DMS53 treated with DMSO at 0.1 percent for 48 hours (cell line): ENCODE data around the gene RGS9BP.
"Not testable (repeated sequence)": the region's sequence is repeated elsewhere in the genome, so short reads cannot be mapped to it uniquely, and the experiment has no call there.

ENCODE experiments used
- DNase-seq: peaks from one replicate; lab custom pipeline; 2025; ENCODE audit not compliant: unreplicated experiment; lab: John Stamatoyannopoulos, UW

The RGS9BP gene

DNA sequence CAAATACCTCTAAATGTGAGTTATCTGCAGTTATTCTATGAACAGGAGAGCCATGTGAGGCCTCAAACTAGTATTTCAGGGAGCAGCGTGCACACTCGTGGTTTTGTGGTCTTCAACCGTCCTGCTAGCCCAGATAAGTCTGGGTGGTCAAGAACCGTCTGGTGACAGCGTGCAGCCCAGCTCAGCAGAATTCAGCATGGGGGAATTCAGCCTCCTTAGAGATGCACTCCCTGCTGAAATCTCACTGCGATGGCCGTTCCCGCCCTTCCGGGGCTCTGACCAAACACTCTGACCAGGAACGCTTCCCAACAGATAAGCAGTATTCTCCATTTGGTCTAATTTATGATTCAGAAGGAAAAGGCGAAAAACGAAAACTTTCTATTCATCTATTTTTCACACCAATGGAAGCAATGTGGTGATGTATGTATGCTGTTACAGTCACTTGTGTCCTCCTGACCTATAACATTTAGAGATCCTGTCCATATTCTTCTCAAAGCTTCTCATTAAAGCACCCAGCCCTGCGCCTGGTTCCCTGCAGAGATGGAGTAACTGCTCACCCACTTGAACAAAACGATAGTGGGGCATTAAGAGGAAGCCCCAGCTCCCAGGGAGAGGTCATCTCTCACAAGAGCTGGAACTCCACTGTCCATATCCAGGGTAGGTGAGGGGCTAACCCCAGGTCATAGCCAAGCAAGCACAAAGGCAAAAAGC, 3.6 kb upstream of the RGS9BP start:
- no peak for DNase-seq

DNA sequence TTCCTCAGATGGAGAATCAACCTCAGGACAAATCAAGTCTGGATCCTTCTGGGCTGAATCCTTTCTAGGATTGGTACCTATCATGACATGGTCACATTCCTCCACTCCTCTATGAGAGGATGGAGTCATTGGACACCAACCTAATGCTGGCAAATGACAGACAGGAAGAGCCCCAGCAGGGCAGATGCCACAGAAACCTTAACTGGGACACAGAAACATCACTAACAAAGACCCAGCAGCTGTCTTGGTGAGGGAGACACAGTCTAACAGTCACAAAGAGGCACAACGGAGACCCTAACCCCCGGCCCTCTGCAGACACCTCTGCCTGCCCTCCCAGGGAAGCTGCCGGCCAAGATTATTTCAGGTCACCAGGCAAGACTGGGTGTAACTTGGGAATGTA, 2.8 kb upstream of the RGS9BP start:
- no peak for DNase-seq

DNA sequence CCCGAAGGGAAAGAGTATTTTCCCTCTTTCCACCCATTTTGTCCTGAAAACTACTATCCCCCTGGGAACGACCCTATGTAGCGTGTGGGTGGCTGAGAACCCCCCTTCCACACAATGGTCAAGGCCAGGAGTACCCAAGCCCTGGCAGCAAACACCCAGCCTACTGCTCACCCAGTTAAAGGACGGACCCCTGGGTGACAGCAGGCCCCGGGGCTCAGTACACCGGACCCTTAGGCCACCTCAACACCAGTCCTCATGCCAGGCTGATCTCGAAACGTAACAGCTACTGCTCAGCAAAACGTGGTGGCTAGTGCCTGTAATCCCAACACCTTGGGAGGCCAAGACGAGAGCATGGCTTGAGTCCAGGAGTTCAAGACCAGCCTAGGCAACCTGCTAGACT, 2.1 kb upstream of the RGS9BP start:
- no peak for DNase-seq

DNA sequence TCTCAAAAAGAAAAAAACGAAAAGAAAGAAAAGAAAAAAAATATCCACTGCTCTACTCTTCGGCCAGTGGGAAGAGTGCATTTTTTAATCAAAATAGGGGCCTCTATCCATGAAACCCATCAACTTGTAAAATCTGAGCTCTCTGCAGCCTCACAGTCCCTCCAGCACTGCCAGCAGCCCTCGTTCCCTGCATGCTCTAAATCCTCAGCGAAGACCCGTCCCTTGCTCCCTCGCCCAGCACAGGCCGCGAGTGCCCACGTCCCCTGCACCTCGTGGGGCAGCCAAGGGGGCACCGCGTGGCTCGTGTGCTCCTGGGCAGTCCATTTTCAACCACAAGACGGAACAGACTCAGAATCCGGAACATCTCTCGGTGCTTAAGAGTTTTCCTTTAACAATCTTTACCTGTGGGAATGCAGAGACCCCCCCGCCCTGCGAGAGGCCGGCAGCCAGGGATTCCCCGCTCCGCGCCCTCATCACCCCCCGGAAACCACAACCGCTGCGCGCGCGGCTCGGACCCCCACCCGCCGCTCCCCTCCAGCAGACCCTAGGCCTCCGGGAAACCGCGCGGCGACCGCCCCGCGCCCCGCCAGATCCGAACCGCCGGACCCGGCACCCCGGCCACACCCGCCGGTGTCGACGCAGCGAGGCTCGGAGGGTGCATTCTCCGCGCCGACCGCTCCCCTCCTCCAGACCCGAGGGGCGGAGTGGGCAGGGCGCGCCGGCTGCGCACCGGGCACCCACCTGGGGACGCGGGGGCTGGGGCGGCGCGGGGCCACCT, 1.3 kb upstream of the RGS9BP start:
- no peak for DNase-seq

DNA sequence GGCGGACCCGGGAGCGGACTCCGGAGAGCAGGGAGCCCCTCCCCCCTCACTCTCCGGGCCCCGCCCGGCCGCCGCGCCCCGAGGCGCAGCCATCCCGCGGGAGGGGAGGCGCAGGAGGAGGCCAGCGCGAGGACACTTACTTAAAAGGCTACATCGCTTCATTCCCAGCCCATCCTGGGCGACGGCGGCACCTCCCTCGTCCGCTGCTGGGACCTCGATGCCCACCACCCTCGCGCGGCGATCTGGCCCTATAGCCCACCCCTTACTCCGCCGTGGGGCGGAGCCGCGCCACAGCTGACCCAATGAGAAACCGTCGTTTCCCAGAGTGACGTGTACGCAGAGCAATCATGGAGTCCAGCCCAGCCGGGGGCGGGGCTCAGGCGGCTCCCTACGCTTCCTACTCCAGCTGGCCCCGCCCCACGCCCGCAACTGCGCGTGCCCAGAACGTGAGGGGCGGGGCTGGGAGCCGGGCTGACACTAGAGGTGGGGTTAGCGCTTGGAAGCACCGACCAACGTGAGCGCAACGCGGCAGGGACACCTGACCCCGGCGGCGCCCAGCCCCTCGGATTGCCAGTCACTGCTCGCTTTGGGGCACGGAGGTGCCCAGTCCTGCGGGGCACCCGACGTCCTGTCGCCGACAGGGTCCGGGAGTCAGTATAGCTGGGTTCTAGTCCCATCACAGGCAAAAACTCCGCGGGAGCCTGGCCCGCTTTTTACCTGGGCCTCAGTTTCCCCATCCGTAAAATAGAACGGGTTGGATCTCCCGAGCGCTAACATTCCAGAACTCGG, 523 bp upstream of the RGS9BP start, which contains the start of gene ANKRD27:
TSS of gene ANKRD27 (minus strand) at position 250 of the 789 bp plus-strand sequence. CDS start 16,165 bp downstream, outside the sequence.
- peak; percentile 90 for DNase-seq

DNA sequence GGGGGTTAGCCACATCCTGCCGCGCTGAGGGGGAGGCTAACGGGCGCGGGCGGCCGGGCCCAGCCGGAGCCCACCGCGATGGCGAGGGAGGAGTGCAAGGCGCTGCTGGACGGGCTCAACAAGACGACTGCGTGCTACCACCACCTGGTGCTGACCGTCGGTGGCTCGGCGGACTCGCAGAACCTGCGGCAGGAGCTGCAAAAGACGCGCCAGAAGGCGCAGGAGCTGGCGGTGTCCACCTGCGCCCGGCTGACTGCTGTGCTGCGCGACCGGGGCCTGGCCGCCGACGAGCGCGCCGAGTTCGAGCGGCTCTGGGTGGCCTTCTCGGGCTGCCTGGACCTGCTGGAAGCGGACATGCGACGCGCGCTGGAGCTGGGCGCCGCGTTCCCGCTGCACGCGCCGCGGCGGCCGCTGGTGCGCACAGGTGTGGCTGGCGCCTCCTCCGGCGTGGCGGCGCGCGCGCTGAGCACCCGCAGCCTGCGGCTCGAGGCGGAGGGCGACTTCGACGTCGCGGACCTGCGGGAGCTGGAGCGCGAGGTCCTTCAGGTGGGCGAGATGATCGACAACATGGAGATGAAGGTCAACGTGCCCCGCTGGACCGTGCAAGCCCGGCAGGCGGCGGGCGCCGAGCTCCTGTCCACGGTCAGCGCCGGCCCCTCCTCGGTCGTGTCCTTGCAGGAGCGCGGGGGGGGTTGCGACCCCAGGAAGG, 692 bp downstream of the RGS9BP start:
- no peak for DNase-seq

DNA sequence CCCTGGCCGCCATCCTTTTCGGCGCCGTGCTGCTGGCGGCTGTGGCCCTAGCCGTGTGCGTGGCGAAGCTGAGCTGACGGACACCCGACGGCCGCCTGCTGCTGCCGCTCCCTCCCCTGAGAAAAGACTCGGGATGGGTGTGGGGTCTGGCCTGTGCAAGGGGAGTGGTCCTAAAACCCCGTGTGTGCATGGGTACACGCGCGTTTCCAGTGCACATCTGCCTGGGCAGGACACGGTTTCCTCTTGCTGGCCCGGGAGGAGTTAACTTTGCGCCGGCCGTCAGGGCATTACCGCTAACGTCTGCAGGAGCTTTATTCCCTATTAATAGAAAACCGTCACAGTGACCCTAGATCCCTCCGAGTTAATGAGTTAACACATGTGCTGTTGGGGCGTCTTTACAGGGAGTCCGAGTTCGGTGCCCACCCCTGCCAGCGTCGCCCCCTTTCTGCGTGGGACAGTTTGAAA, 1.3 kb downstream of the RGS9BP start:
- no peak for DNase-seq

DNA sequence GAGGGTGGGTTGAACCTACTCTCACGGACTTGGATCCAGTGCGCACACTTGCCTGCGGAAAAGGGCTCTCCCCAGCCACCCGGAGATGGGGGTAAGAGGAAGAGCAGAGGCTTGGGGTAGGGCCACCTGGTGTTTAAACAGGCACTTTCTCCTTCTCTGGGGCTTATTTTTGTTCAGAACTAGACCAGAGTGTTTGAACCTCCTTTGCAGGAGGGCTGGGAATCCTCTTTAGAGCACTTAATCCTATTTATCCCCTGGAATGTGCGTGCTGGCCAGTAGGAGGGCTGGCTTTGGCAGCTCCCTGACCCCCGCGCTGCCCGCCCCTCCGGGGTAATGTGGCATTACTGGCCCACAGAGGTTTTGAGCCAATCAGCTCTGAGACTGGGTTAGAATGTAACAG, 2.0 kb downstream of the RGS9BP start:
- DNase-seq, result no peak

DNA sequence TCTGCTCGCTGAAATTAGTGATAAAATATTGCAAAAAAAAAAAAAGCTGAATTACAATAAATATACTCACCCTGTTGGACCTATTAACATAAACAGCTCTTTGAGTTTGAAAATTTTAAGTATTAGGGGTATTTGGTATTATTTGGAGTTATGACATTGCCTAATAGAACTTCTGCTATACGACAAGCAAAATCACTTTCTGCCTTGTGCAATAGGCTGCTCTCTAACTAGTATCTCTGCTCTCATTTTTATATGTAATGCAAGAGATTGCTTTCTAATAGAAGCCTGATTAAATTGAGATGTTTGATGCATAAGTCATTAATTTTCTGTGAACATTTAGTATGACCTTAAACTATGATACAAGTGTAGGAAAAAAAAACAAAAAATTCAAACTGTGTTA, 5.3 kb downstream of the RGS9BP start:
- DNase-seq, result no peak

DNA sequence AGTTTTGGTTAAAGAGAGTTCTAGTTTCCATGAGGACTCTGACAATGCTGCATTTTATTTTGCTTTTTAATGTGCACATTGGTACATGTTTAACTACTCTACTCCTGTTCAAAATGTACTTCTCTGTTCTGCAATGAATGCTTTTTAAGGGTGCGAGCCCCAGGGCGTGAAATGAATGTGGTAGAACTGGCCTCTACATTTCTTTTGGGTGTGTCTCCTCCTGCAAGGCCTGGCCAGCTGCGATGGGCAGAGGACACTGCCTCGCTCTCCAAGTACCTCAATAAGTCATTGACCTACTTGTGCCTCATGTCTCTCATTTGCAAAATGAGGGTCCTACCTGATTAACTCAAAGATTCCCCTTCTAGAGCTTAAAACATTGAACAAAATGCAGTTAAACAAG, 6.7 kb downstream of the RGS9BP start:
- no peak for DNase-seq

DNA sequence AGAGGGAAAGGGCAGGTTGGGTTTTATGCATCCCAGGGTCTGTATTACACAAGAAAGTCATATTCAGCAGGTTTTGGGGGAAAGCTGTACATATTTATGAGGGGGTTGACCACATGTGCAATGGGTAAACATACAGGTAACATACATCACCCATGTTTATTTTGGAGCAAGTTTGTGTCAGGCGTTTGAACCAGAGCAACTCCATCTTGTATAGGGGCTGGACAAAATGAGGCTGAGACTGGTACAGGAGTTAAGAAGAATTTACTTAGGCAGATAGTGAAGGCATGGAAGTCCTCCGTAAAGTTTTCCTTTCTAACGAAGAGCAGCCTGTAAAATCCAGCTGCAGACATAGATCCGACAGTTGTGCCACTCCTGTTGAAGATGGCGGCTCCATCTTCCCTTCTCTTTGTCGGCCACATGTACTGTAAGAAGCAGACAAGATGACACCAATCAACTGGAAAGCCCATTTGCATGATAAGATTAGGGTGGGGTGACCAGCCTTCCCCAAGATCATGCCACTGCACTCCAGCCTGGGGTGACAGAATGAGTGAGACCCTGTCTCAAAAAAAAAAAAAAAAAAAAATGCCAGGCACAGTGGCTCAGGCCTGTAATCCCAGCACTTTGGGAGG, 11.3 kb downstream of the RGS9BP start:
- DNase-seq, result no peak

DNA sequence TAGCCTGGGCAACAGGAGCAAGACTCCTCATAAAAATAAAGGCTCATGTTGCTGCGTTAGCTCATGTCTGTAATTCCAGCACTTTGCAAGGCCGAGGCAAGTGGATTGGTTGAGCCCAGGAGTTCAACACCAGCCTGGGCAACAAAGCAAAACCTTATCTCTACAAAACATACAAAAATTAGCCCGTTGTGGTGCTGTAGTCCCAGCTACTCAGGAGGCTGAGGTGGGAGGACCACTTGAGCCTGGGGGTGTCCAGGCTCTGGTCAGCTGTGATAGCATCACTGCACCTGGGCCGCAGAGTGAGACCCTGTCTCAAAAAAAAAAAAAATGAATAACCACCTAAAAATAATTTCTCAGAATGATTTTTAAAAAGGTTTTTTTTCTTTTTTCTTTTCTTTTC, 12.0 kb downstream of the RGS9BP start:
- DNase-seq, result no peak

DNA sequence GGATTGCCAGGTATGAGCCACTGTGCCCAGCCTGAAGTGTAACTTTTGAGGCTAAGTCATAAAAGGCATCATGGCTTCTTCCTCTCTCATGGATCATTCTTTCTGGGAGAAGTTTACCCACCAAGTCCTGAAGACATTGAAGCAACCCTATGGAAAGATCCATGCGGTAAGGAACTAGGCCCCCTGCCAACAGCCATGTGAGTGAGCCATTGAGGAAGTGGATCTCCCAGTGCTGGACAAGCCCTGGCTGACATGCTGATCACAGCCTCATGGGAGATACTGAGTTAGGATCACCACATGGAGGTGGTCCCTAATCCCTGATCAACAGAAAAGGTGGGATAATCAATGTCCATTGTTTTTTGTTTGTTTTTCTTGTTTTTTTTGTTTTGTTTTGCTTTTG, 12.7 kb downstream of the RGS9BP start:
- no peak for DNase-seq

DNA sequence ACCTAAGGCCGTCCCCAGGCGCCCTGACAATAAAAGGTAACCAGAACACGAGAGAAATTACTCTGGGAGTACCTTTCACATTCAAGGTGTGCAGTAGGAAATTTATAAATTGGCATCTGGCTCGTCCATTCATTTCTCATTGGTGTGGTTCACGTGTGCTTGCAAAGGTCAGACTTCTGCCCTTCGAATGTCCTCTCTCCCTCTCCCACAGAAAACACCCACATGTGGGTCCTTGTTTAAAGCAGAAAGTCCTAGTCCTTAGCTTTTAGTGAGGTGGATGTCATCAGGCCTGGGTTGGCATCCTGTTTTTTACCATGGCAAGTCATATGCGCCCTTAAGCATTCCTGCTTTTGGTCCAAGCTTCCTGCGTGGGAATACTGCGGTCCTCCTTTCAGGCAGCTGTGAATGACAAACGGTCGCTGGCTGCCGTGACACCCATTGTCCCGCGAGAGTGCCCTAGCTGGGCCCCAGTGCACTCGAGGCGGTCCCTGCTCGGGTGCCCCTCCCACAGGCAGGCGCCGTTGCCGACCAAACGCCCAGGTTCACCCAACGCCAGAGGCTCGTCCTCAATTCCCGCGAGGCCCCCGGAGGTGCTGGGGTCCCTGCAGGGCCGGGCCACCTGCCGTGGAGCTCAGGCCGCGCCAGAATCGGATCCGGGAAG, 15.8 kb downstream of the RGS9BP start, which contains the start of gene NUDT19:
TSS of gene NUDT19 (plus strand) at position 531 of the 661 bp plus-strand sequence. CDS start 140 bp downstream, outside the sequence.
- peak; percentile 71 for DNase-seq

DNA sequence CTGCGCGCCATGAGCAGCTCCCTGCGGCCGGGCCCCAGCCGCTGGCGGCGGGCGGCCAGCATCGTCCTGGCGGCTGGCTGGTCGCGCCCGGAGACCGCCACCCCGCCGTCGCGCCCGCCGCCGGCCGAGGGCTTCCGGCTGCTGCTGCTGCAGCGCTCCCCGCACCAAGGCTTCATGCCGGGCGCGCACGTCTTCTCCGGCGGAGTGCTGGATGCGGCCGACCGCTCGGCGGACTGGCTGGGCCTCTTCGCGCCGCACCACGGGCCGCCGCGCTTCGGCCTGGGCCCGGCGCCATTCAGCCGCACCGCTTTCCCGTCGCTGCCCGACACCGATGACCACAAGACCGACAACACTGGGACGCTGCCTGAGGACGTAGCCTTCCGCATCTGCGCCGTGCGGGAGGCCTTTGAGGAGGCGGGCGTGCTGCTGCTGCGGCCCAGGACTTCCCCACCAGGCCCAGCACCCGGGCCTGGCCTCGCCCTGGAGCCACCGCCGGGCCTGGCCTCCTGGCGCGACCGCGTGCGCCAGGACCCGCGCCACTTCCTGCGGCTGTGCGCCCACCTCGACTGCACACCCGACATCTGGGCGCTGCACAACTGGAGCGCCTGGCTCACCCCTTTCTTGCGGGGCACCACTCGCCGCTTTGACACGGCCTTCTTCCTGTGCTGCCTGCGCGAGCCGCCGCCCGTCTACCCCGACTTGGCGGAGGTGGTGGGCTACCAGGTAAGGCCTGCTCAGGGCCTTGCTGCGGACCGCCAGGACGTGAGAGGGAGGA, 16.5 kb downstream of the RGS9BP start:
- no peak for DNase-seq

DNA sequence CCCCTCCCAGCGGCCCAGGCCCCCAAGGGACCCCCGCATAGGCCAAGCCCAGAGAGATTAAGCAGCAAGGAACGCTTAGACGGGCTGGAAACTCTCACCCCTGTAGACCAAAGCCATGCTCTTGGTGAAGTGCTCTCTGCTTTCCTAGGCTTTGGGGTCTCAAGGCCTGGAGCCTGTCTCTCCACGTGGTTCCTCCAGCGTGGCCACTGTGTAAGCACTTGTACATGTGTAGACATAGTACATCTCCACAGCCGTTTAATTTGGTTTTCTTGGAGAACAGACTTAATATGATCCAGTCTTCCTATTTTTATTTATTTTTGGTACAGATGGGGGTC, 17.0 kb downstream of the RGS9BP start:
- DNase-seq, result no peak

DNA sequence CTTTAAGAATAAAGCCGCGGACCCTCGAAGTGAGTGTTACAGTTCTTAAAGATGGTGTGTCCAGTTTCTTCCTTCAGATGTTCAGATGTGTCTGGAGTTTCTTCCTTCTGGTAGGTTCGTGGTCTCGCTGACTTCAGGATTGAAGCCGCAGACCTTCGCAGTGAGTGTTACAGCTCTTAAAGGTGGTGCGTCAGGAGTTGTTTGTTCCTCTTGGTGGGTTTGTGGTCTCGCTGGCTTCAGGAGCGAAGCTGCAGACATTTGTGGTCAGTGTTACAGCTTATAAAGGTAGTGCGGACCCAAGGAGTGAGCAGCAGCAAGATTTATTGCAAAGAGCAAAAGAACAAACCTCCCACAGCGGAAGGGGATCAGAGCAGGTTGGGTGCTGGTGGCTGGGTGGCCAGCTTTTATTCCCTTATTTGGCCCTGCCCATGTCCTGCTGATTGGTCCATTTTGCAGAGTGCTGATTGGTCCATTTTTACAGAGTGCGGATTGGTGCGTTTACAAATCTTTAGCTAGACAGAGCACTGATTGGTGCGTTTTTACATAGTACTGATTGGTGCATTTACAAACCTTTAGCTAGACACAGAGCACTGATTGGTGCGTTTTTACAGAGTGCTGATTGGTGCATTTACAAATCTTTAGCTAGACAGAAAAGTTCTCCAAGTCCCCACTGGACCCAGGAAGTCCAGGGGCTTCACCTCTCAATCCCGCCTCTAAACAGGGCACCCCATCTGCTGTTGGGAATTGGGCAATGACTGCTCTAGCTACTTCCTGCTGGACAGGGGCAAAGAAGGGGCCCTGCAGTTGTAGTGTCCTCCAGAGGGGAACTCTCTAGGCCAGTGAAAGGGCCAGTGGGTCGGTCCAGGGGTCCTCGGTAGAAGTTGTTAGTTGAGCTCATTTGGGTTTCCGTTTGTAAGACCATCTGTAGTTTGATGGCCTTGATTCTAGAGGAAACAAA, 17.8 kb downstream of the RGS9BP start:
- DNase-seq, result not testable (repeated sequence)

DNA sequence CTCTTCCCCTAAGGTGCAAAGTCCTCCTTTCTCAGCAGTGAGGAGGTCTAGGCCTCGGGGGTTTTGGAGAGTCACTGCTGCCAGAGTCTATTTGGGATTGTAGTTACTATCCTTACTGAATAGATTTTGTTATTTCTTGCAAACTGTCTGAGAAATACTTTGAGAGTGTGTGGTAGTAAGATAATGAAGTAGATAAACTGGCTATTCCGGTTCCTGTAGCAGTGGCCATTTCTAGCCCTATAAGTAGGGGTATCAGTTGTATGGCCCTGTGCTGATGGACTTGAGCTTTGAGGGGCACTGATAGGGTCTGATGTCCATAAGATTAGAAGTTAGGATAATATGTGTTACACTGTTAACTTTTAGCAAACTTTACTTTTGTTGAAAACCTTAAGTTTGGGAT, 18.7 kb downstream of the RGS9BP start:
- peak; percentile 9 for DNase-seq
